Immature natural killer cell (primary cell): ENCODE data around the gene CHD1L. TPM values are rescaled to one million over a fixed set of nuclear protein-coding genes. Genes with fewer than 3 reads are reported as not detected.
"Not testable (repeated sequence)": the region's sequence is repeated elsewhere in the genome, so short reads cannot be mapped to it uniquely, and the experiment has no call there.

Experiments
- DNase-seq, 3 donors: peaks; one replicate each; pipeline ENCODE4 v3.0.0; 2022; ENCODE audit warnings: mixed read lengths in 1 of 3
- H3K27ac Mint-ChIP-seq, 6 donors: one replicate each; pipeline ENCODE4 v1.8.0; 2020; ENCODE audit warnings: mixed read lengths in 6 of 6, mild to moderate bottlenecking in 5 of 6, inconsistent platforms in 4 of 6, moderate library complexity in 3 of 6
- H3K27me3 Mint-ChIP-seq, 3 donors: one replicate each; pipeline ENCODE4 v1.8.0; 2020 to 2021; ENCODE audit warnings: low read depth in 3 of 3, mild to moderate bottlenecking in 3 of 3, mixed read lengths in 3 of 3, moderate library complexity in 3 of 3, inconsistent platforms in 1 of 3
- H3K36me3 Mint-ChIP-seq, 3 donors: one replicate each; pipeline ENCODE4 v1.8.0; 2020; ENCODE audit warnings: mixed read lengths in 3 of 3, inconsistent platforms in 2 of 3, mild to moderate bottlenecking in 2 of 3
- H3K4me1 Mint-ChIP-seq, 2 donors: one replicate each; pipeline ENCODE4 v1.8.0; 2020; ENCODE audit warnings: inconsistent platforms in 2 of 2, mild to moderate bottlenecking in 2 of 2, mixed read lengths in 2 of 2, moderate library complexity in 1 of 2
- H3K4me3 Mint-ChIP-seq, 5 donors: one replicate each; pipeline ENCODE4 v1.8.0; 2020; ENCODE audit warnings: mild to moderate bottlenecking in 5 of 5, mixed read lengths in 5 of 5, inconsistent platforms in 3 of 5, moderate library complexity in 3 of 5
- H3K9me3 Mint-ChIP-seq, 6 donors: one replicate each; pipeline ENCODE4 v1.8.0; 2020; ENCODE audit warnings: mild to moderate bottlenecking in 6 of 6, mixed read lengths in 6 of 6, inconsistent platforms in 4 of 6, moderate library complexity in 3 of 6
- polyA plus RNA-seq, 3 donors: library from polyadenylated mRNA; unstranded; fragments of 300-500 nt; fragmentation: Illumina TruSeq; gene quantifications; one replicate each; pipeline ENCODE4 v1.2.3, GENCODE V29; 2021

Gene CHD1L
- polyA plus RNA-seq, result 10 to 100 TPM; 12.6 to 22.9 (median 14.3) TPM

GRCh38 chr1:147242449-147243227 is at the start of gene CHD1L:
Gene CHD1L (plus strand): TSS chr1:147242684. CDS start chr1:147242704, 20 bp downstream.
- peak within 1 kb of the TSS; percentile 89 to 98 (median 96) for H3K4me3 Mint-ChIP-seq
- no peaks in the 10 kb centered on the region for H3K9me3 Mint-ChIP-seq
- peak within 1 kb of the TSS; percentile 76 to 91 (median 87) for H3K27ac Mint-ChIP-seq
- peak; percentile 90 to 94 (median 91) for DNase-seq
- H3K27me3 Mint-ChIP-seq, result peaks cover 0 to 10% (median 4%) of the 10 kb centered on the region in 3 donors
- peaks cover 30 to 46% of the 10 kb centered on the region in 2 donors for H3K4me1 Mint-ChIP-seq
- no peaks in the 10 kb centered on the region for H3K36me3 Mint-ChIP-seq

GRCh38 chr1:147197324-147197723 is 45.2 kb upstream of the CHD1L start:
- DNase-seq, H3K27ac Mint-ChIP-seq, H3K4me1 Mint-ChIP-seq, H3K27me3 Mint-ChIP-seq, H3K4me3 Mint-ChIP-seq, H3K9me3 Mint-ChIP-seq: not testable (repeated sequence)
- H3K36me3 Mint-ChIP-seq, result peaks cover 0 to 12% (median 10%) of the 10 kb centered on the region in 3 donors

GRCh38 chr1:147201276-147201675 is 41.2 kb upstream of the CHD1L start:
- no peak overlapping the region for H3K4me3 Mint-ChIP-seq
- H3K27ac Mint-ChIP-seq, result no peak overlapping the region
- DNase-seq, result no peak
- H3K4me1 Mint-ChIP-seq, result peaks cover 0 to 5% of the 10 kb centered on the region in 2 donors
- H3K9me3 Mint-ChIP-seq, result no peaks in the 10 kb centered on the region
- H3K27me3 Mint-ChIP-seq, result peaks cover 0 to 3% (median 0%) of the 10 kb centered on the region in 3 donors
- H3K36me3 Mint-ChIP-seq, result peaks cover 19 to 33% (median 30%) of the 10 kb centered on the region in 3 donors

GRCh38 chr1:147201786-147202185 is 40.7 kb upstream of the CHD1L start:
- Mint-ChIP-seq H3K4me3 (no peak overlapping the region), H3K4me1 (peaks cover 0 to 5% of the 10 kb centered on the region in 2 donors), H3K27me3 (peaks cover 0 to 3% (median 0%) of the 10 kb centered on the region in 3 donors), H3K36me3 (peaks cover 19 to 33% (median 30%) of the 10 kb centered on the region in 3 donors), H3K9me3 (no peaks in the 10 kb centered on the region), H3K27ac (no peak overlapping the region)
- DNase-seq, result no peak

GRCh38 chr1:147202576-147202975 is 39.9 kb upstream of the CHD1L start:
- Mint-ChIP-seq H3K36me3 (peaks cover 19 to 38% (median 36%) of the 10 kb centered on the region in 3 donors), H3K9me3 (no peaks in the 10 kb centered on the region), H3K27ac (peak overlapping the region in 1 of 6 donors; percentile 66), H3K27me3 (peaks cover 0 to 3% (median 0%) of the 10 kb centered on the region in 3 donors), H3K4me3 (no peak overlapping the region), H3K4me1 (peaks cover 0 to 5% of the 10 kb centered on the region in 2 donors)
- DNase-seq, result no peak

GRCh38 chr1:147204080-147204479 is 38.4 kb upstream of the CHD1L start:
- DNase-seq, result no peak
- Mint-ChIP-seq H3K9me3 (no peaks in the 10 kb centered on the region), H3K4me1 (peaks cover 0 to 5% of the 10 kb centered on the region in 2 donors), H3K27me3 (peaks cover 0 to under 1% (median 0%) of the 10 kb centered on the region in 3 donors), H3K27ac (no peak overlapping the region), H3K4me3 (no peak overlapping the region), H3K36me3 (peaks cover 19 to 41% (median 36%) of the 10 kb centered on the region in 3 donors)

GRCh38 chr1:147207192-147207591 is 35.3 kb upstream of the CHD1L start:
- DNase-seq, result no peak
- Mint-ChIP-seq H3K27ac (no peak overlapping the region), H3K27me3 (no peaks in the 10 kb centered on the region), H3K4me3 (no peak overlapping the region), H3K36me3 (peaks cover 23 to 44% (median 37%) of the 10 kb centered on the region in 3 donors), H3K4me1 (peaks cover 0 to 5% of the 10 kb centered on the region in 2 donors), H3K9me3 (no peaks in the 10 kb centered on the region)

- Mint-ChIP-seq H3K27ac (no peak overlapping the region), H3K27me3 (no peaks in the 10 kb centered on the region), H3K36me3 (peaks cover 15 to 39% (median 39%) of the 10 kb centered on the region in 3 donors), H3K4me1 (peaks cover 5 to 16% of the 10 kb centered on the region in 2 donors), H3K9me3 (no peaks in the 10 kb centered on the region), H3K4me3 (no peak overlapping the region)
- DNase-seq, result no peak
Observed at GRCh38 chr1:147208619-147209018, 33.9 kb upstream of the CHD1L start.

GRCh38 chr1:147209825-147210821 is 32.4 kb upstream of the CHD1L start:
- H3K27me3 Mint-ChIP-seq, result no peaks in the 10 kb centered on the region
- H3K4me3 Mint-ChIP-seq, result no peak overlapping the region
- no peak overlapping the region for H3K27ac Mint-ChIP-seq
- H3K36me3 Mint-ChIP-seq, result peaks cover 5 to 34% (median 32%) of the 10 kb centered on the region in 3 donors
- DNase-seq, result no peak
- H3K4me1 Mint-ChIP-seq, result peaks cover 7 to 13% of the 10 kb centered on the region in 2 donors
- H3K9me3 Mint-ChIP-seq, result no peaks in the 10 kb centered on the region

- Mint-ChIP-seq H3K4me1 (peaks cover 7 to 13% of the 10 kb centered on the region in 2 donors), H3K27me3 (no peaks in the 10 kb centered on the region), H3K4me3 (no peak overlapping the region), H3K36me3 (peaks cover 11 to 41% (median 41%) of the 10 kb centered on the region in 3 donors), H3K9me3 (no peaks in the 10 kb centered on the region), H3K27ac (no peak overlapping the region)
- no peak for DNase-seq
Observed at GRCh38 chr1:147210987-147211386, 31.5 kb upstream of the CHD1L start.

GRCh38 chr1:147211577-147211976 is 30.9 kb upstream of the CHD1L start:
- Mint-ChIP-seq H3K27me3 (no peaks in the 10 kb centered on the region), H3K4me1 (peaks cover 7 to 13% of the 10 kb centered on the region in 2 donors), H3K4me3 (no peak overlapping the region), H3K27ac (no peak overlapping the region), H3K36me3 (peaks cover 14 to 44% (median 41%) of the 10 kb centered on the region in 3 donors), H3K9me3 (no peaks in the 10 kb centered on the region)
- DNase-seq, result no peak

GRCh38 chr1:147213271-147213670 is 29.2 kb upstream of the CHD1L start:
- Mint-ChIP-seq H3K4me1 (peaks cover 7 to 13% of the 10 kb centered on the region in 2 donors), H3K4me3 (no peak overlapping the region), H3K27me3 (no peaks in the 10 kb centered on the region), H3K27ac (no peak overlapping the region), H3K9me3 (no peaks in the 10 kb centered on the region), H3K36me3 (peaks cover 14 to 34% (median 33%) of the 10 kb centered on the region in 3 donors)
- peak; percentile 10 to 29 (median 12) for DNase-seq

GRCh38 chr1:147214325-147214724 is 28.2 kb upstream of the CHD1L start:
- no peak for DNase-seq
- H3K27ac Mint-ChIP-seq, result no peak overlapping the region
- no peaks in the 10 kb centered on the region for H3K27me3 Mint-ChIP-seq
- no peaks in the 10 kb centered on the region for H3K9me3 Mint-ChIP-seq
- H3K4me3 Mint-ChIP-seq, result no peak overlapping the region
- H3K36me3 Mint-ChIP-seq, result peaks cover 14 to 38% (median 34%) of the 10 kb centered on the region in 3 donors
- peaks cover 7 to 13% of the 10 kb centered on the region in 2 donors for H3K4me1 Mint-ChIP-seq
